GM13976 (cell line): Measurements from ENCODE around the gene PNKD.
A peak's percentile ranks its signal among the peaks of the same experiment; 100 is the strongest.

ENCODE experiments used
- DNase-seq: peaks from one replicate; pipeline ENCODE4 v3.0.0; 2012; ENCODE audit warnings: low spot score
- in situ Hi-C: fragments of 300-500 bp; cut with MboI; formaldehyde crosslinking; loops from one replicate; pipeline ENCODE4 v1.12.0; 2022; ENCODE audit warnings: low sequenced_read_pairs, mixed read lengths, inconsistent platforms; ENCODE audit not compliant: unreplicated experiment
- TF ChIP-seq, protein P1 (sequence below): IDR thresholded peaks from 2 replicates; pipeline ENCODE4 v1.5.1; 2012; ENCODE audit warnings: borderline replicate concordance, mild to moderate bottlenecking; ENCODE audit not compliant: insufficient read depth; ENCODE audit errors: extremely low read depth, missing control alignments, control extremely low read depth

The PNKD gene, protein sequence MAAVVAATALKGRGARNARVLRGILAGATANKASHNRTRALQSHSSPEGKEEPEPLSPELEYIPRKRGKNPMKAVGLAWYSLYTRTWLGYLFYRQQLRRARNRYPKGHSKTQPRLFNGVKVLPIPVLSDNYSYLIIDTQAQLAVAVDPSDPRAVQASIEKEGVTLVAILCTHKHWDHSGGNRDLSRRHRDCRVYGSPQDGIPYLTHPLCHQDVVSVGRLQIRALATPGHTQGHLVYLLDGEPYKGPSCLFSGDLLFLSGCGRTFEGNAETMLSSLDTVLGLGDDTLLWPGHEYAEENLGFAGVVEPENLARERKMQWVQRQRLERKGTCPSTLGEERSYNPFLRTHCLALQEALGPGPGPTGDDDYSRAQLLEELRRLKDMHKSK

DNA sequence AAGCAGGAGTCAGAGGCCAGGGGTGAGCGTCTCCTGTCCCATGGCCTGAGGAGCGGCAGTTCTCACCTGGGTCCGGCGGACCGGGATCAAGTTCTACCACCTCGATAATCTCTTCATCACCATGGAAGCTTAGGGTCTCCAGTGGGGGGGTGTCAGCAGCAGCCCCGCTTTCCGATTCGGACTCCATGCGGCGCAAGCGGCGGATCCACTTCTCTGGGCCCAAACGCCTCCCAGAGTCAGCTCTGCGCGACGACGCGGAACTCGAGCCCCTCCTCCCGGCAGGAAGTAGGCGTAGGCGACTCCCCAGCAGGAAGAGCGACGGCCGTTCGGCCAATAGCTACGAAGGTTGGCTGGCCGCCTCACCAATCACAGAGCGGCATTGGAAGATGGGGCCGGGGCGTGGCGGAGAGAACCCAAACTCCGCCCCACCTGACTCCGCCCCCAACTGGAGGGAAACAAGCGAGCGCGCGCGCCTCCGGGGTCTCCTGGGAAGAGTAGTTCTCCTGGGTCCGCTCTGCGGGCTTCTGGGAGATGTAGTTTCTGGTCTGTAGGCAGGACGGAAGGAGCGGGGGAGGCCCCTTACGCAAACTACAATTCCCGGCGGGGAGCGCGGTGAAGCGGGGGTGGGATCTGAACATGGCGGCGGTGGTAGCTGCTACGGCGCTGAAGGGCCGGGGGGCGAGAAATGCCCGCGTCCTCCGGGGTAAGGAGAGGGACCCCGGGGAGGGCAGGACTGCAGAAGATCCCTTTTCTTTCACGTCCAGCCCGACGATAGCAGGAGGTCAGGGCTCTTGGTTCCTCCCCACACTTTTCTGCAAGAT is at the start of gene PNKD, which contains the start of gene AAMP:
PNKD (plus strand) TSS at position 620 of the 821 bp plus-strand sequence; CDS start at position 637, 17 bp downstream.
AAMP (minus strand) TSS at position 238 of the 821 bp plus-strand sequence; CDS start at position 187, 51 bp downstream.
- DNase-seq: peak; percentile 99
- TF ChIP-seq, protein P1, sequence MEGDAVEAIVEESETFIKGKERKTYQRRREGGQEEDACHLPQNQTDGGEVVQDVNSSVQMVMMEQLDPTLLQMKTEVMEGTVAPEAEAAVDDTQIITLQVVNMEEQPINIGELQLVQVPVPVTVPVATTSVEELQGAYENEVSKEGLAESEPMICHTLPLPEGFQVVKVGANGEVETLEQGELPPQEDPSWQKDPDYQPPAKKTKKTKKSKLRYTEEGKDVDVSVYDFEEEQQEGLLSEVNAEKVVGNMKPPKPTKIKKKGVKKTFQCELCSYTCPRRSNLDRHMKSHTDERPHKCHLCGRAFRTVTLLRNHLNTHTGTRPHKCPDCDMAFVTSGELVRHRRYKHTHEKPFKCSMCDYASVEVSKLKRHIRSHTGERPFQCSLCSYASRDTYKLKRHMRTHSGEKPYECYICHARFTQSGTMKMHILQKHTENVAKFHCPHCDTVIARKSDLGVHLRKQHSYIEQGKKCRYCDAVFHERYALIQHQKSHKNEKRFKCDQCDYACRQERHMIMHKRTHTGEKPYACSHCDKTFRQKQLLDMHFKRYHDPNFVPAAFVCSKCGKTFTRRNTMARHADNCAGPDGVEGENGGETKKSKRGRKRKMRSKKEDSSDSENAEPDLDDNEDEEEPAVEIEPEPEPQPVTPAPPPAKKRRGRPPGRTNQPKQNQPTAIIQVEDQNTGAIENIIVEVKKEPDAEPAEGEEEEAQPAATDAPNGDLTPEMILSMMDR: no peak
- in situ Hi-C loops: no loop called here

DNA sequence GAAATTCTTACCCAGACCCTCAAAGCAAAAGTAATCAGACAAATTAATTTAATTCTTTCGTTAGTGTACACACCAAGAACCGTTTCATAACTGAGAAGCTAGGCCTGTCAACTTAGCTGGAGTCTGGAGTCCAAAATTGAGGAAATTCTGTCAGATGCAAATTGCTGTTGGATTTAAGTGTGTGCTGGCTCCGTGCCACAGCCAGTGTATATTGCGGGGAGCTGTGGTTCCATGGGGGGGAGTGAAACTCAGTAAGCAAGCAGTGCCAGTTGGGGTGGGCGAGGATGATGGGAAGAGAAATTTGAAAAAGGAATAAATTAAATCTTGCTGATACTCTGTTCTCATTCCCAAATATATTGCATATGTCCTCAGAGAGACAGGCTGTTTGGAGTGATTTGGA is 49.3 kb upstream of the PNKD start:
- in situ Hi-C loops: no loop called here
- DNase-seq: no peak
- TF ChIP-seq, protein P1: no peak

DNA sequence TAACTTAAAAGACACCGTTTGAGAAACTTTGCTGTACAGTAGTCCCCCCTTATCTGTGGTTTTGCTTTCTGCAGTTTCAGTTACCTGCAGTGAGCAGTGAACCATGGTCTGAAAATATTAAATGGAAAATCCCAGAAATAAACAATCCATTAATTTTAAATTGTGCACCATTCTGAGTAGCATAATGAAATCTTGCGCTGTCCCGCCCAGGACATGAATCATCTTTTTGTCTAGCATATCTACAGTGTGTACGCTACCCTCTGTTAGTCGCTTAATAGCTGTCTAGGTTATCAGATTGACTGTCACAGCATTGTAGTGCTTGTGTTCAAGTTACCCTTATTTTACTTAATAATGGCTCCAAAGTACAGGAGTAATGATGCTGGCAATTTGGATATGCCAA is 47.3 kb upstream of the PNKD start:
- in situ Hi-C loops: no loop called here
- TF ChIP-seq, protein P1: no peak
- no peak for DNase-seq

DNA sequence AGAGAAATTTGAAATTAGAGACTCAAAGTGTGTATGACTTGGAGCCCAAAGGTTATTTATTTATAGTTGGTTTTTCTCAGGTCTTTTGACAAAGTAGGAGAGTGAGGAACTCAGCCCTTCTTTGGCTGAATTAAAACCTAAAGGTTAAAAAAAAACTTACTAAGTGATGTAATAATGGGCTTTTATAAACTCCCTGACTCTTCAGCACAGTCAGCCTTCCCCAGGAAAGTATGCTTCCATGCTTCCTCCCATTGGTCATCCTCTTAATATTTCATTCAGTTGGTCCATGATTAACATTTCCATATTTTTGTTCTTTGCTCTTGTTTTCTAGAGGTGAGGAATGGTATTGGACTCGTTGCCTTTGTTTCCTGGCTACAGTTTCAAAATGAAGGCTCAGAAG is 46.1 kb upstream of the PNKD start:
- TF ChIP-seq, protein P1: no peak
- no peak for DNase-seq
- in situ Hi-C loops: no loop called here

DNA sequence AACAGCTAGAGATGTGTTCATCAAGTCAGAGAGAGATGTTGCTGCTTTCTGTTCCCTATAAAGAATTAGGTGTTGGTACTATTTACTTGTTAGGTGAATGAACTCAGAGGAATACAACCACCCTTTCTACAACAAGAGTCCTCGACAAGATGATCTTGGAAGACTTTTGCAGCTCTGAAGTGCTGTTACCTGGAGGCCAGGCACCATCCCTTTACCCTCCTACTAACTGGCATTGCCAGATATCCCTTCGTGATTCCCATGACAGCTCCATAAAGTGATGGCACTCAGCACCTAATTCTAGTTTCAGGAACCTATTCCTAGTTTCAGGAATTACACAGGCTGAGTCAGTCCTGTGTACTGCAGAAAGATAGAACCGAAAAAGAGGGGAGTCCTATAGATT is 43.4 kb upstream of the PNKD start:
- TF ChIP-seq, protein P1: no peak
- DNase-seq: no peak
- in situ Hi-C loops: no loop called here

DNA sequence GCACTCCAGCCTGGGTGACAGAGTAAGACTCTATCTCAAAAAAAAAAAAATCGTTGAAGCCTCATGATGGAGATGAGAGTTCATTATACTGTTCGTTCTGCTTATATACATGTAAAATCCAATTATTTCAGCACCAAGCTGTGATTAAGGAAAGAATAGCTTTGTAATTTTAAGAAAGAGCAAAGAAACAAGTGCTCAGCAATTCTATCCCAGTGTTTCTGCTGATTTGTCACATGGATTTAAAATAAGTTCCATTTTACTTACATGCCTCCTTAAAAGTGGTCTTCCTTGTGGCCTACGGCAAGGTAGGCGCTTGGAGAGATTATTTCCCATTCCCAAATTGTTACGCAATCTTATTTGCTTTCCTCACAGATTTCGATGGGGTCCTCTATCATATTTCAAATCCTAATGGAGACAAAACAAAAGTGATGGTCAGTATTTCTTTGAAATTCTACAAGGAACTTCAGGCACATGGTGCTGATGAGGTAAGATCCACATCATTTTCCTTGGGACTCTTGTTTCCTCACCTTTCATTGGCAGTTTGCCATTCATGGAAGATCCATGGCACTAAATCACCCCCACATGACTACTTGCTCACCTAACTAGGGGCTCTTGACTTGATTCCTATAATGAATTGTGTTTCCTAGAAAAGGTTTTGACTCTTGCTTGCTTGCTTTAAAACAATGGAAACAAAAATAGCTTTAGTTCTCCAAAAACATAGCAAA is 41.8 kb upstream of the PNKD start:
- TF ChIP-seq, protein P1: no peak
- in situ Hi-C loops: no loop called here

More for the DNA sequence above, 41.8 kb upstream of the PNKD start:
- no peak for DNase-seq
